Spleen (tissue), 11 donors: ENCODE measurements around the gene FRAS1. TPM values are rescaled to one million over a fixed set of nuclear protein-coding genes. Genes with fewer than 3 reads are reported as not detected.

ENCODE experiments used
- DNase-seq: peaks from one replicate; pipeline ENCODE4 v3.0.0-alpha.2; 2020
- H3K27ac ChIP-seq, 8 donors: fragments of 200-600 bp; sonication (generic) in 7 of 8; 1 replicate in 4 of 8; 2 replicates in 4 of 8; pipeline versions ENCODE4 v1.5.0 to v1.8.0; 2016 to 2021; ENCODE audit warnings: inconsistent platforms in 4 of 8, mild to moderate bottlenecking in 4 of 8, moderate library complexity in 1 of 8
- H3K27me3 ChIP-seq, 7 donors: fragments of 200-600 bp; sonication (generic) in 6 of 7; replicated peaks in 1 of 7; 1 replicate in 4 of 7; 2 replicates in 3 of 7; pipeline versions ENCODE4 v1.5.0 to v1.8.0; 2016 to 2021; ENCODE audit warnings: inconsistent platforms in 3 of 7, mild to moderate bottlenecking in 1 of 7
- H3K36me3 ChIP-seq, 6 donors: fragments of 200-600 bp; sonication (generic) in 5 of 6; 1 replicate in 4 of 6; 2 replicates in 2 of 6; pipeline versions ENCODE4 v1.5.0 to v1.8.0; 2016 to 2021; ENCODE audit warnings: inconsistent platforms in 2 of 6
- H3K4me1 ChIP-seq, 6 donors: fragments of 200-600 bp; sonication (generic) in 5 of 6; 1 replicate in 3 of 6; 2 replicates in 3 of 6; pipeline versions ENCODE4 v1.5.0 to v1.8.0; 2016 to 2021; ENCODE audit warnings: inconsistent platforms in 3 of 6
- H3K4me3 ChIP-seq, 8 donors: fragments of 200-600 bp; sonication (generic) in 7 of 8; 1 replicate in 4 of 8; 2 replicates in 4 of 8; pipeline versions ENCODE4 v1.5.0 to v1.8.0; 2016 to 2021; ENCODE audit warnings: inconsistent platforms in 4 of 8, mild to moderate bottlenecking in 4 of 8, moderate library complexity in 2 of 8
- H3K9me3 ChIP-seq, 8 donors: fragments of 200-600 bp; sonication (generic) in 7 of 8; 1 replicate in 4 of 8; 2 replicates in 4 of 8; pipeline versions ENCODE4 v1.5.0 to v1.8.0; 2016 to 2021; ENCODE audit warnings: inconsistent platforms in 4 of 8
- CTCF ChIP-seq, 11 experiments: fragments of 200-600 bp in 7 of 11; fragments of 450-650 bp in 4 of 11; sonication (generic) in 4 of 11; IDR thresholded peaks in 8 of 11; conservative IDR thresholded peaks in 3 of 11; 1 replicate in 7 of 11; 2 replicates in 4 of 11; pipeline versions ENCODE4 v1.4.0 to v1.8.0; 2016 to 2021; ENCODE audit warnings: antibody characterized with exemption in 11 of 11, inconsistent platforms in 4 of 11, mild to moderate bottlenecking in 1 of 11
- POLR2A ChIP-seq, 3 donors: fragments of 450-650 bp; IDR thresholded peaks; one replicate each; pipeline ENCODE4 v1.5.1; 2017; ENCODE audit warnings: antibody characterized with exemption in 3 of 3, mild to moderate bottlenecking in 1 of 3
- POLR2AphosphoS5 ChIP-seq, 3 donors: sonication (generic); formaldehyde crosslinking; IDR thresholded peaks; one replicate each; pipeline ENCODE4 v1.5.1; 2017; ENCODE audit warnings: antibody characterized with exemption in 3 of 3
- WGBS, 5 donors: extraction: QIAGEN DNeasy Blood & Tissue Kit in 3 of 5; methylation state at CpG; one replicate each; pipeline versions ENCODE4 v1.1.5 to v1.1.7; 2013 to 2018; 5-methylcytosine and 5-hydroxymethylcytosine counted together
- intact Hi-C: fragments of 100-400 bp; cut with DNase I; formaldehyde crosslinking; loops from one replicate; pipeline ENCODE4 v1.15.0; 2023; ENCODE audit warnings: low total_unique reads
- polyA plus RNA-seq, 3 donors: library from polyadenylated mRNA; stranded (reverse); fragments of 200-250 nt; gene quantifications; one replicate each; pipeline ENCODE4 v1.2.1, GENCODE V29; 2013
- total RNA-seq, 7 donors: library from RNA; depleted of rRNA in 3 of 7; stranded (reverse); fragments of >200 nt in 3 of 7; fragmentation: NEBNext Ultra II Directional in 4 of 7; extraction: Animal tissue kit (Norgen Biotek cat#: 25700) in 4 of 7; gene quantifications; one replicate each; pipeline versions ENCODE4 v1.1.0 to v1.2.1, GENCODE V29; 2016 to 2021
- donor health status: healthy with polysubstance abuse.
- donor health status: DM: no; HTN: no; CAD: no; lungs with moderate emphysema.
- donor health status: DM: no; HTN: no; CAD: no.
- donor health status: Bipolar disorder and iron deficiency.
- donor health status: healthy.
- donor health status: DM: no; HTN: no; CAD: no.
- donor health status: DM: yes; HTN: yes; CAD: no.

FRAS1 gene
- total and polyA plus RNA-seq, 10 donors = 0.10 to 3.0 (median 1.3) TPM

GRCh38 chr4:78152795-78153194, 95.7 kb downstream of the FRAS1 start:
- H3K4me3 ChIP-seq = no peak overlapping the region
- no peaks in the 10 kb centered on the region for H3K4me1 ChIP-seq
- DNase-seq = no peak
- intact Hi-C loops = no loop called here
- H3K9me3 ChIP-seq = no peaks in the 10 kb centered on the region
- no peaks in the 10 kb centered on the region for H3K27me3 ChIP-seq
- no peak overlapping the region for H3K27ac ChIP-seq
- no peak for TF ChIP-seq POLR2A (IDR thresholded peaks at IDR 0.05)
- TF ChIP-seq POLR2AphosphoS5 (IDR thresholded peaks at IDR 0.05) = no peak
- TF ChIP-seq CTCF (IDR thresholded peaks at IDR 0.05 in 8 of 11, conservative IDR thresholded peaks at IDR 0.05 in 3 of 11) = no peak
- WGBS, 5 donors = 78 to 87% (median 82%) methylated on average over 3 of the region's 3 CpGs
- H3K36me3 ChIP-seq = no peaks in the 10 kb centered on the region

DNA sequence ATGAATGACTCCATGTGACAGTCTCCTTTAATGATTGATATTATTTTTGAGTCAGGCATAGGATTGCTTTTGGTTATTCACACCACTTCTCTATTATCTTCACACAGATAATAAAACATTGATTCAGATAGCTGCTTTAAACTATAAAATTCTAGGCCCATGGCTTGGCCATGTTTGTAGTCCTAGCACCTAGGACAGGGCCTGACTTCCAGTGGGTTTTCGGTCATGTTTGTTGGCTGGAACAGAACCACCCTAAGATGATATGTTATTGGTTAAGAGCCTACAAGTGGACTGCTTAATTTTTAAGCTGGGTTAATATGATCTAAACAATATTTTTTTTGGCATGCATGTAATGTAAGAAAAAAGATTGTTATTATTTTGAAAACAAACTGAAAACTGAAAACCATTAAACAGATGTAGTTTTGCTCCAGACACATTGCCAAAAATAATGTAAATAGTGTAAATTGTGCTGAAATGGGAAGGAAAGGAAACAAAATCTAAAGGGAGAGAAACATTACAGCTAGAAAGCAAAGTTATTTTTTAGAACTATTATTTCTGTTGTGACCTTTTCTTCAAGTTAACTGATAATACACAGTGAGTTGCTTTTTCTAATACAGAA, 98.0 kb downstream of the FRAS1 start:
- DNase-seq = no peak
- Histone ChIP-seq H3K27me3 (peaks cover 0 to 12% (median 0%) of the 10 kb centered on the region in 7 donors), H3K27ac (no peak overlapping the region), H3K4me3 (no peak overlapping the region), H3K36me3 (no peaks in the 10 kb centered on the region), H3K4me1 (no peaks in the 10 kb centered on the region), H3K9me3 (no peaks in the 10 kb centered on the region)
- intact Hi-C loops = no loop called here
- 93 to 100% (median 94%) methylated on average over 1 of the region's 1 CpG for WGBS, 5 donors
- TF ChIP-seq POLR2A (IDR thresholded peaks at IDR 0.05) (no peak), POLR2AphosphoS5 (IDR thresholded peaks at IDR 0.05) (no peak), CTCF (IDR thresholded peaks at IDR 0.05 in 8 of 11, conservative IDR thresholded peaks at IDR 0.05 in 3 of 11) (no peak)

- H3K36me3 ChIP-seq = no peaks in the 10 kb centered on the region
- intact Hi-C loops = no loop called here
- no peak overlapping the region for H3K4me3 ChIP-seq
- H3K9me3 ChIP-seq = no peaks in the 10 kb centered on the region
- H3K27ac ChIP-seq = no peak overlapping the region
- no peak for DNase-seq
- WGBS, 5 donors = 60 to 74% (median 69%) methylated on average over 6 of the region's 6 CpGs
- no peak for TF ChIP-seq POLR2A (IDR thresholded peaks at IDR 0.05)
- no peak for TF ChIP-seq CTCF (IDR thresholded peaks at IDR 0.05 in 8 of 11, conservative IDR thresholded peaks at IDR 0.05 in 3 of 11)
- TF ChIP-seq POLR2AphosphoS5 (IDR thresholded peaks at IDR 0.05) = no peak
- no peaks in the 10 kb centered on the region for H3K4me1 ChIP-seq
- peaks cover 0 to 12% (median 0%) of the 10 kb centered on the region in 7 donors for H3K27me3 ChIP-seq
These were observed 98.5 kb downstream of the FRAS1 start for GRCh38 chr4:78155616-78156105.

GRCh38 chr4:78156520-78156919, 99.4 kb downstream of the FRAS1 start:
- intact Hi-C loops = no loop called here
- no peak for TF ChIP-seq POLR2A (IDR thresholded peaks at IDR 0.05)
- no peak for TF ChIP-seq POLR2AphosphoS5 (IDR thresholded peaks at IDR 0.05)
- no peak for TF ChIP-seq CTCF (IDR thresholded peaks at IDR 0.05 in 8 of 11, conservative IDR thresholded peaks at IDR 0.05 in 3 of 11)
- WGBS, 5 donors = 89 to 95% (median 94%) methylated on average over 5 of the region's 5 CpGs

More at GRCh38 chr4:78156520-78156919, 99.4 kb downstream of the FRAS1 start:
- H3K36me3 ChIP-seq = no peaks in the 10 kb centered on the region
- H3K27me3 ChIP-seq = peaks cover 0 to 12% (median 0%) of the 10 kb centered on the region in 7 donors
- no peak for DNase-seq
- no peak overlapping the region for H3K4me3 ChIP-seq
- H3K4me1 ChIP-seq = no peaks in the 10 kb centered on the region
- no peak overlapping the region for H3K27ac ChIP-seq
- no peaks in the 10 kb centered on the region for H3K9me3 ChIP-seq
